T-helper 2 cell treated with Interferon-gamma antibody and Interleukin-4, amounts not matched to agents 100 ng/mL and 5 ng/mL, for 36 hours (primary cell): ENCODE results near the gene SLC7A6. TPM values are rescaled to one million over a fixed set of nuclear protein-coding genes. Genes with fewer than 3 reads are reported as not detected.

Experiments used
- intact Hi-C: fragments of 100-400 bp; cut with micrococcal nuclease; formaldehyde crosslinking; loops from one replicate; pipeline ENCODE4 v1.15.1; 2023
- total RNA-seq: library from RNA; stranded (reverse); gene quantifications from 2 replicates; pipeline ENCODE4 v1.2.3, GENCODE V29; 2022

SLC7A6 gene
- total RNA-seq, 1 donor from 2014 or later: 74.8 TPM

- intact Hi-C loops: no loop called here
Observed at GRCh38 chr16:68339214-68339613, 74.9 kb downstream of the SLC7A6 start.

GRCh38 chr16:68342620-68343019 is 78.3 kb downstream of the SLC7A6 start:
- intact Hi-C loops: no loop called here

GRCh38 chr16:68343137-68343536 is 78.8 kb downstream of the SLC7A6 start:
- intact Hi-C loops: no loop called here

- intact Hi-C loops: no loop called here
Observed at GRCh38 chr16:68344252-68344651, 79.9 kb downstream of the SLC7A6 start.

GRCh38 chr16:68345351-68345810 is 81.1 kb downstream of the SLC7A6 start:
- intact Hi-C loops: no loop called here

GRCh38 chr16:68345958-68346635 is 81.8 kb downstream of the SLC7A6 start:
- intact Hi-C loops: no loop called here

GRCh38 chr16:68346892-68347480 is 82.7 kb downstream of the SLC7A6 start:
- intact Hi-C loops: no loop called here

- intact Hi-C loops: no loop called here
Observed at GRCh38 chr16:68347605-68348004, 83.3 kb downstream of the SLC7A6 start.

GRCh38 chr16:68348639-68349445 is 84.5 kb downstream of the SLC7A6 start:
- intact Hi-C loops: no loop called here

GRCh38 chr16:68349838-68350410 is 85.6 kb downstream of the SLC7A6 start:
- intact Hi-C loops: no loop called here

- intact Hi-C loops: no loop called here
Observed at GRCh38 chr16:68350813-68351350, 86.6 kb downstream of the SLC7A6 start.

Other genes with a start within 250 kb of the SLC7A6 start
- gene DPEP2NB, start 248.6 kb upstream of the SLC7A6 start, total RNA-seq: not detected in 2 replicates
- gene DDX28, start 241.3 kb upstream of the SLC7A6 start, total RNA-seq: 14.5 and 16.5 TPM in 2 replicates
- gene DUS2, start 241.2 kb upstream of the SLC7A6 start, total RNA-seq: 23.8 and 25.0 TPM in 2 replicates
- 203 and 205 TPM in 2 replicates for gene NFATC3, start 179.2 kb upstream of the SLC7A6 start, total RNA-seq
- 0.07 TPM in 1 of 2 replicates, not detected in the other for gene ESRP2, start 28.4 kb upstream of the SLC7A6 start, total RNA-seq
- 9.4 TPM in 2 replicates for gene PLA2G15, start 19.2 kb upstream of the SLC7A6 start, total RNA-seq
- gene SLC7A6OS, start 46.4 kb downstream of the SLC7A6 start, total RNA-seq: 27.4 and 33.4 TPM in 2 replicates
- 65.4 and 67.7 TPM in 2 replicates for gene PRMT7, start 46.5 kb downstream of the SLC7A6 start, total RNA-seq
- 3.0 and 4.3 TPM in 2 replicates for gene SMPD3, start 184.0 kb downstream of the SLC7A6 start, total RNA-seq